Measurements from ENCODE around the gene PRKX. TPM values are rescaled to one million over a fixed set of nuclear protein-coding genes. Genes with fewer than 3 reads are reported as not detected.
"Not testable (repeated sequence)": the region's sequence is repeated elsewhere in the genome, so short reads cannot be mapped to it uniquely, and the experiment has no call there.

Gene PRKX
- total and polyA plus RNA-seq, 2 of the 8 experiments (the other 6 are each of a cell fraction or from before 2014, with no cell fraction given), result 19.4 to 55.3 TPM

- H3K23me2 ChIP-seq (ENCODE audit: low read depth, low read length); H2BK20ac ChIP-seq (ENCODE audit: low read length); H4K20me1 ChIP-seq (replicated peaks in 1 of 2; ENCODE audit: control insufficient read depth in 1 of 2, insufficient read depth in 2 of 2, low read length in 2 of 2); H2BK120ac ChIP-seq (replicated peaks; ENCODE audit: low read depth, low read length); H3K18ac ChIP-seq (ENCODE audit: extremely low read depth, low read length); H4K5ac ChIP-seq (ENCODE audit: insufficient read length, low read depth, low read length); POLR2A ChIA-PET (ENCODE audit: partially characterized antibody); H3K27me3 ChIP-seq (replicated peaks in 1 of 4; ENCODE audit: control insufficient read depth in 3 of 4, extremely low read depth in 1 of 4, insufficient read depth in 3 of 4, low read length in 3 of 4); H3K36me3 ChIP-seq (ENCODE audit: control insufficient read depth in 2 of 4, insufficient read depth in 4 of 4, low read length in 3 of 4); H3K4ac ChIP-seq (replicated peaks; ENCODE audit: insufficient read length, low read depth, low read length); H2AFZ ChIP-seq (ENCODE audit: low read length); H3K56ac ChIP-seq (replicated peaks; ENCODE audit: insufficient read length, low read depth, low read length); H3K14ac ChIP-seq (ENCODE audit: insufficient read length); H2BK15ac ChIP-seq (ENCODE audit: low read length); CTCF ChIA-PET (ENCODE audit: partially characterized antibody); H4K8ac ChIP-seq (ENCODE audit: extremely low read depth, insufficient read depth, low read length); H3K9me3 ChIP-seq (ENCODE audit: insufficient read depth in 2 of 2, low read depth in 1 of 2, low read length in 1 of 2); H3K23ac ChIP-seq (ENCODE audit: insufficient read length); H2AK5ac ChIP-seq (ENCODE audit: low read depth, low read length); H3K4me2 ChIP-seq (ENCODE audit: insufficient read depth in 1 of 2, low read depth in 2 of 2, low read length in 2 of 2); H3K79me1 ChIP-seq (ENCODE audit: low read depth, low read length); H3K27ac ChIP-seq (ENCODE audit: low read depth, low read length); H3K4me3 ChIP-seq (ENCODE audit: extremely low read depth in 1 of 4, insufficient read depth in 2 of 4, low read depth in 3 of 4, low read length in 4 of 4); H4K91ac ChIP-seq (replicated peaks; ENCODE audit: insufficient read length, low read length); H2BK5ac ChIP-seq (ENCODE audit: low read depth, low read length); H3K9ac ChIP-seq (replicated peaks in 1 of 4; ENCODE audit: extremely low read depth in 1 of 4, low read depth in 3 of 4, low read length in 3 of 4); DNase-seq (ENCODE audit: low read depth in 1 of 2, low spot score in 2 of 2): not testable (repeated sequence)
- WGBS, 2 experiments (ENCODE audit: extremely low coverage in 1 of 2, insufficient coverage in 1 of 2, insufficient read length in 1 of 2, insufficient replicate concordance in 2 of 2, low coverage in 1 of 2, low lambda C conversion rate in 2 of 2, missing lambda C conversion rate in 1 of 2), result 90% methylated on average over 8 of the region's 10 CpGs; no CpG with 5 or more reads in 1 of the 2 experiments
- peaks cover 0 to 55% of the 10 kb centered on the region in 2 experiments; a peak in 3 of 4 replicates for H3K79me2 ChIP-seq (ENCODE audit: control insufficient read depth in 1 of 2, insufficient read depth in 2 of 2, low read length in 2 of 2)
- peaks cover 0 to 14% (median 4%) of the 10 kb centered on the region in 4 experiments; a peak in 5 of 7 replicates for H3K4me1 ChIP-seq (replicated peaks in 1 of 4; ENCODE audit: control insufficient read depth in 3 of 4, insufficient read depth in 4 of 4, low read length in 3 of 4)
- peak overlapping the region; percentile 17; the same call in 1 of the 2 replicates for H2BK12ac ChIP-seq (ENCODE audit: low read depth, low read length)
- FAIRE-seq, result peak; percentile 62
Observed at GRCh38 chrX:3701445-3701928, 12.0 kb downstream of the PRKX start.
